GM23248 (cell line): Measurements from ENCODE around the gene HSD3B7. TPM values are rescaled to one million over a fixed set of nuclear protein-coding genes. Genes with fewer than 3 reads are reported as not detected.
"Not testable (repeated sequence)": the region's sequence is repeated elsewhere in the genome, so short reads cannot be mapped to it uniquely, and the experiment has no call there.

ENCODE experiments used
- DNase-seq: peaks from one replicate; pipeline ENCODE4 v3.0.0-alpha.2; 2015
- H2AFZ ChIP-seq: fragments of 200-600 bp; sonication (generic); 2 replicates; pipeline ENCODE4 v1.6.1; 2016; ENCODE audit warnings: antibody characterized with exemption
- H3F3A ChIP-seq: fragments of 200-600 bp; sonication (generic); 2 replicates; pipeline ENCODE4 v1.6.1; 2016; ENCODE audit warnings: mild to moderate bottlenecking, antibody characterized with exemption, mixed run types; ENCODE audit not compliant: insufficient read depth
- H3K27ac ChIP-seq: fragments of 200-600 bp; sonication (generic); 2 replicates; pipeline ENCODE4 v1.5.1; 2016; ENCODE audit warnings: mild to moderate bottlenecking
- H3K27me3 ChIP-seq: fragments of 200-600 bp; sonication (generic); replicated peaks from 2 replicates; pipeline ENCODE4 v1.6.1; 2016; ENCODE audit warnings: mild to moderate bottlenecking; ENCODE audit not compliant: insufficient read depth
- H3K36me3 ChIP-seq: fragments of 200-600 bp; sonication (generic); 2 replicates; pipeline ENCODE4 v1.6.1; 2016; ENCODE audit warnings: low read depth, mild to moderate bottlenecking
- H3K4me1 ChIP-seq: fragments of 200-600 bp; sonication (generic); 2 replicates; pipeline ENCODE4 v1.6.1; 2016; ENCODE audit warnings: mild to moderate bottlenecking; ENCODE audit not compliant: insufficient read depth
- H3K4me2 ChIP-seq: fragments of 200-600 bp; sonication (generic); one replicate; pipeline ENCODE4 v1.6.1; 2016; ENCODE audit warnings: mild to moderate bottlenecking; ENCODE audit not compliant: unreplicated experiment
- H3K4me3 ChIP-seq: fragments of 200-600 bp; sonication (generic); 2 replicates; pipeline ENCODE4 v1.5.1; 2016; ENCODE audit warnings: mild to moderate bottlenecking
- H3K79me2 ChIP-seq: fragments of 200-600 bp; sonication (generic); 2 replicates; pipeline ENCODE4 v1.6.1; 2016; ENCODE audit warnings: mild to moderate bottlenecking; ENCODE audit not compliant: insufficient read depth
- H3K9ac ChIP-seq: fragments of 200-600 bp; sonication (generic); 2 replicates; pipeline ENCODE4 v1.6.1; 2016; ENCODE audit warnings: mild to moderate bottlenecking
- H3K9me2 ChIP-seq: fragments of 200-600 bp; sonication (generic); 2 replicates; pipeline ENCODE4 v1.6.1; 2016; ENCODE audit warnings: mixed run types, mild to moderate bottlenecking, moderate library complexity; ENCODE audit not compliant: insufficient read depth
- H3K9me3 ChIP-seq: fragments of 200-600 bp; sonication (generic); one replicate; pipeline ENCODE4 v1.6.1; 2017; ENCODE audit warnings: low read depth
- H4K20me1 ChIP-seq: fragments of 200-600 bp; sonication (generic); 2 replicates; pipeline ENCODE4 v1.6.0; 2016; ENCODE audit not compliant: insufficient read depth
- EZH2 ChIP-seq: fragments of 200-600 bp; sonication (generic); IDR thresholded peaks from 2 replicates; pipeline ENCODE4 v1.6.1; 2018; ENCODE audit warnings: antibody characterized with exemption, mild to moderate bottlenecking; ENCODE audit not compliant: insufficient read depth, poor library complexity, severe bottlenecking
- EZH2phosphoT487 ChIP-seq: fragments of 200-600 bp; sonication (generic); IDR thresholded peaks from 2 replicates; pipeline ENCODE4 v1.6.1; 2018; ENCODE audit warnings: antibody characterized with exemption, moderate library complexity, mild to moderate bottlenecking, low read depth; ENCODE audit not compliant: insufficient read depth
- WGBS, 2 experiments: methylation state at CpG; one replicate each; pipeline ENCODE4 v1.1.6; 2015 to 2017; ENCODE audit warnings: low lambda C conversion rate in 2 of 2, low coverage in 1 of 2; ENCODE audit errors: missing lambda C conversion rate in 2 of 2; 5-methylcytosine and 5-hydroxymethylcytosine counted together
- in situ Hi-C: fragments of 300-500 bp; cut with MboI; formaldehyde crosslinking; loops from 2 replicates; pipeline ENCODE4 v1.15.0; 2020
- polyA plus RNA-seq: library from polyadenylated mRNA; unstranded; fragments of >200 nt; fragmentation: Nextera tagmentation; extraction: Ambion mirVana; gene quantifications from 2 replicates; pipeline ENCODE4 v1.2.1, GENCODE V29; 2016
- total RNA-seq: library from RNA; depleted of rRNA; stranded (reverse); fragments of >200 nt; shearing (Covaris generic); gene quantifications from 2 replicates; pipeline ENCODE4 v1.2.3, GENCODE V29; 2014; rRNA removed

HSD3B7 gene
- 69.7 and 73.2 TPM in 2 replicates for total RNA-seq
- polyA plus RNA-seq: 40.2 and 40.9 TPM in 2 replicates

DNA sequence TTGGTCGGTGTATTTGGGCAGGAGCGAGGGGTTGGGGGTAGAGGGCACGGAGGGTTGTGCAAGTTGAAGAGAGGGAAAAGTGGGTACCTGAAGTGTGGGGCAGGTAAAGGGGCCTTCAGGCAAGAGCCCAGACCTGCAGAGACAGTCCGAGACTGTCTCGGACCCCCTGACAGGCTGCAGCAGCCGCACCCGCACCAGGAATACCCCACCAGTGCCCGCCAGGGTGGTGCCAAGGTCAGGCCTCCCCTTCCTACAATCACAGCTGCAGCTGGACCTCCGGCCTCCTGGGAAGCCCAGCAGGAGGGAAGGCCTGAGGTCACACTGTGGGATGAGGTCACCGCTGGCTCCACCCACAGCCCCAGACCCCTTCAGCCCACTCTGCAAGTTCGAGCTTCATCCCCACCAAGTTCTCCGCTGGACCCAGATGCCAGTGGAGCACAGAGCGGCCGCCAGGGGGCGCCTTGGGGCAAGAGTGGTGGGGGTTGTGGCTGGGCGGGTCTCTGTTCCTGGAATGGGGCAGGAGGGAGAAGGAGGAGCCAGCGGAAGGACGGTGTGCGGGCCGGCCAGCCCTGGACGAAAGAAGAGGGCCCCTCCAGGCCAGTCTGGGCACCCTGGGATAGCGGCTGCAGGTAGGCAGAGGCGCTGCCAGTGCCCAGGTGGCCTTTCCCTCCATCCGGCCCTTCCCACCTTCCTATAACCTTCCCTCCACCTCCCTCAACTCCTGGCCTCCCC, at the start of gene HSD3B7:
Gene HSD3B7 (plus strand): TSS at position 539 of the 732 bp plus-strand sequence. CDS start 452 bp downstream, outside the sequence.
- Histone ChIP-seq H4K20me1 (no peaks in the 10 kb centered on the region), H3K27me3 (no peaks in the 10 kb centered on the region), H3K79me2 (no peaks in the 10 kb centered on the region), H3K9ac (peak within 1 kb of the TSS; percentile 80), H3K27ac (peak within 1 kb of the TSS; percentile 36), H3K4me1 (peaks cover 19% of the 10 kb centered on the region), H2AFZ (peak within 1 kb of the TSS; percentile 57), H3K36me3 (0 out of 2 replicates have a peak, but pooled peaks cover 3% of the 10 kb centered on the region), H3K9me2 (no peaks in the 10 kb centered on the region), H3K4me2 (peak within 1 kb of the TSS; percentile 77), H3K9me3 (no peaks in the 10 kb centered on the region), H3K4me3 (peak within 1 kb of the TSS; percentile 73), H3F3A (peaks cover 13% of the 10 kb centered on the region)
- TF ChIP-seq EZH2phosphoT487 (no peak), EZH2 (no peak)
- peak; percentile 89 for DNase-seq
- in situ Hi-C loops: loop anchor here (25.0 kb wide), 1 partner anchor 452 kb away; the partner anchor contains the start of genes COX6A2 and ZNF843
- 20 to 35% methylated on average over 16 to 21 of the region's 24 CpGs for WGBS, 2 experiments

DNA sequence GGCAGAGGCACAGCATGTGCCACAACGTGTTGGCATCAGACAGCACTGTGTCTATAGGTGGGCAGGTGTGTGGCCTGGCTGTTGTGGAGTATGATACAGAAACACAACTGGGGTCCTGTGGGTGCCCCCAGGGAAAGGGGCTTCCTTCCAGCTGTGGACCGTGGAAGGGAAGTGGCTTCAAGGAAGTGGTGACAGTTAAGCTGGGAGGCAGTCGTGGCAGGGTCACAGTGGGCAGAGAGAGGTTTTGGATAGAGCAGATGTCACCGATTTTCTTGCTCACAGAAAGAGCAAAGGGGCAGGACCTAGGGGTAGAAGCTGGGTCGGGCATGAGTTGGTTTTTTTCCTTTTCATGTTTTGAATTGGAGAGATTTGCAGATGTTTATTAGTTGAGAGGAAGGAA, 47.3 kb upstream of the HSD3B7 start:
- Histone ChIP-seq H3K4me2 (no peak overlapping the region), H3K9me2 (no peaks in the 10 kb centered on the region), H3K4me3 (no peak overlapping the region), H2AFZ (no peak overlapping the region), H3K9ac (peak overlapping the region; percentile 38; the same call in 1 of the 2 replicates), H3K27me3 (no peaks in the 10 kb centered on the region), H3K9me3 (no peaks in the 10 kb centered on the region), H3K4me1 (peaks cover 8% of the 10 kb centered on the region), H3F3A (peaks cover 14% of the 10 kb centered on the region; the same call in 1 of the 2 replicates), H3K79me2 (peaks cover 11% of the 10 kb centered on the region), H3K36me3 (0 out of 2 replicates have a peak, but pooled peaks cover under 1% of the 10 kb centered on the region), H4K20me1 (no peaks in the 10 kb centered on the region), H3K27ac (peak overlapping the region; percentile 62)
- TF ChIP-seq EZH2phosphoT487 (no peak), EZH2 (no peak)
- DNase-seq: no peak
- 59 to 64% methylated on average over 5 of the region's 5 CpGs for WGBS, 2 experiments
- in situ Hi-C loops: no loop called here

DNA sequence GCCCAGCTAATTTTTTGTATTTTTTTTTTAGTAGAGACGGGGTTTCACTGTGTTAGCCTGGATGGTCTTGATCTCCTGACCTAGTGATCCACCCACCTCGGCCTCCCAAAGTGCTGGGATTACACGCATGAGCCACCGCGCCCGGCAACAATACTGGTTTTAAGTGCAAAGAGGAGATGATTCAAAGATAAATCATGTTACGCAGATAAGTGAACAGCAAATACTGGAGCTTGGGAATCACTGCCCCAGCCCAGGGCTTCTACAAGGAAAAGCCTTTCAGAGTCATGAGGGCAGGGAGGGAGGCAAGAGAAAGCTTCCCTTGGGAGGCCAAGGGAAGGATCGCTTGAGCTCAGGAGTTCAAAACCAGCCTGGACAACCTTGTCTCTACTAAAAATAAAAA, 45.4 kb upstream of the HSD3B7 start:
- H3K4me2 ChIP-seq, H3K9ac ChIP-seq, H3K9me3 ChIP-seq, H3K36me3 ChIP-seq, H3K4me3 ChIP-seq, DNase-seq, H3K9me2 ChIP-seq, H3K4me1 ChIP-seq, H3K27me3 ChIP-seq, H2AFZ ChIP-seq, H4K20me1 ChIP-seq, in situ Hi-C loops: not testable (repeated sequence)
- peaks cover 14% of the 10 kb centered on the region; the same call in 1 of the 2 replicates for H3F3A ChIP-seq
- H3K27ac ChIP-seq: peak overlapping the region; percentile 69
- 92 to 94% methylated on average over 8 of the region's 8 CpGs for whole genome bisulfite sequencing, 2 experiments
- peaks cover 15% of the 10 kb centered on the region for H3K79me2 ChIP-seq

DNA sequence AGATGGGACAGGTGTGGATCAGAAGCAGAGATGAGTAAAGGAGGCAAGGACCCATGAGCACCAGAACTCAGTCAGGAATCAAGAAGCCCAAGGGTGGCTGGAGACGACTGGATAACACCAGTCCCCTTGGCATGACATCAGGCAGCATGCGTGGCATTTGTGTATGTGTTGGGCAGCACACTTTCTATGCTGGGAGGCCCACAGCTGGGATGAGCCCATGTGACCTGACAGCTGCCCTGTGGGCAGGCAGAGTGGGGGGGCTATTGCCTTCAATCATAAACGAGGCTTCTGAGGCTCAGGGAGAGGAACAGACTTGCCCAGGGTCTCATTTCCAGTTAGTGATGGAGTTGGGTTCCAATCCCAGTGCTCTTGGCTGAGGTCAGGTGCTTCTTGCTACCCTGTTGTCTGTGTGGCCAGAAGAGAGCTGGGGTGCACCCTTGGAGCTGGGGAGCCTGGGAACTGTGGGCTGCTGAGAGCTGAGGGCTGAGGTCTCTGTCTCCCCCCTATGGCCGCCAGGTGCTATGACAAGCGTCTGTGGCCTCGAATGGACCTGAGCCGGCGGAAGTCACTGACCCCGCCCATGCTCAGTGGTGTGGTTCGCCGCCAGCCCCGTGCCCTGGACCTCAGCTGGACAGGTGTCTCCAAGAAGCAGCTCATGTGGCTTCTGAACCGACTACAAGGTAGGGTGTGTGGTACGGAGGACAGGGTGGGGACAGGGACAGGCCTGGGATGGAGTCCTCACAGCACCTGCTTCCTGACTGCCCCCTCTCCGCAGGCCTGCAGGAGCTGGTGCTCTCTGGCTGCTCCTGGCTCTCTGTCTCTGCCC, 43.2 kb upstream of the HSD3B7 start:
- Histone ChIP-seq H4K20me1 (no peaks in the 10 kb centered on the region), H3K27me3 (no peaks in the 10 kb centered on the region), H3K27ac (no peak overlapping the region), H3K4me3 (no peak overlapping the region), H2AFZ (no peak overlapping the region), H3K36me3 (peaks cover 13% of the 10 kb centered on the region; the same call in 1 of the 2 replicates), H3F3A (peaks cover 14% of the 10 kb centered on the region; the same call in 1 of the 2 replicates), H3K9me2 (no peaks in the 10 kb centered on the region), H3K9me3 (no peaks in the 10 kb centered on the region), H3K9ac (no peak overlapping the region), H3K4me2 (no peak overlapping the region), H3K4me1 (peaks cover 8% of the 10 kb centered on the region), H3K79me2 (peaks cover 17% of the 10 kb centered on the region)
- 19 to 20% methylated on average over 15 of the region's 15 CpGs for WGBS, 2 experiments
- TF ChIP-seq EZH2phosphoT487 (no peak), EZH2 (no peak)
- peak; percentile 83 for DNase-seq
- in situ Hi-C loops: no loop called here
